GM19452 (cell line): Measurements from ENCODE around the gene LRRC47.
"Not testable (repeated sequence)": the region's sequence is repeated elsewhere in the genome, so short reads cannot be mapped to it uniquely, and the experiment has no call there.

ENCODE experiments used
- ATAC-seq: cut with Tn5 transposase; IDR thresholded peaks from one replicate; pipeline ENCODE4 v1.9.1; 2021; ENCODE audit not compliant: unreplicated experiment

LRRC47 gene

GRCh38 chr1:3816331-3817137, 20.2 kb upstream of the LRRC47 start:
- no peak for ATAC-seq

GRCh38 chr1:3814771-3815561, 18.7 kb upstream of the LRRC47 start:
- no peak for ATAC-seq

DNA sequence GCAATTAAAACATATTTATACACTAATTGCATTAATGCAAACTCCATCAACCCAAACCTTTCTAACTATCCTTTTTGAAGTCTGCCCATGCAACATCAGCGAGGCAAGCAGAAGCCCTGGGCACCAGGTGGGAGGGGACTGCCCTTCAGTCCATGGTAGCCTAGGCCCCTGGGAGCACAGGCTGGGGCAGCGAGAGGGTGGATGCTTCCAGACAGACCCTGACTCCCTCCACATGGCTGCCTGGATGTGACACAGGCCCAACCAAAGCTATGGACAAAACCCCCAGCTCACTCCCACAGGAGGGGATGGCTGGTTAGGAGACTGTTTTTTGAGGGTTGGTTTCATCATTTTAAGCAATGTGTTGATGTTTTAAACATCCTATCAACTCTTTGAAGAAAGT, 17.8 kb upstream of the LRRC47 start:
- no peak for ATAC-seq

DNA sequence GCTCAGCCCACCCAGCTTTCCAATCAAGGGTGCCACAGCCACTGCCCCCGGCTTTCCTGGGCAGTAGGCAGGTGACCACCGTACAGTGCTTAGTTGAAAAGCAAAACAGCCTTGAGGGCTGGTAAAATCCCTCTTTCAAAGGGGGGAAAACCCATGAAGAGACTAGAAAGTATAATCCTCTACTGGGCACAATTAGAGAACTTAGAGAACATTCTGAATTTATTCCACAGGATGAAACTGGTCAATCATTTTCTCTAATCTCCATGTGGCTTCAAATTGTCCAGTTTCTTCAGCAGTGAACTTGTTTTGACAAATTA, 15.3 kb upstream of the LRRC47 start:
- ATAC-seq, result no peak

- ATAC-seq, result not testable (repeated sequence)
Observed at GRCh38 chr1:3810149-3810761, 14.0 kb upstream of the LRRC47 start.

GRCh38 chr1:3809680-3810079, 13.4 kb upstream of the LRRC47 start:
- no peak for ATAC-seq

DNA sequence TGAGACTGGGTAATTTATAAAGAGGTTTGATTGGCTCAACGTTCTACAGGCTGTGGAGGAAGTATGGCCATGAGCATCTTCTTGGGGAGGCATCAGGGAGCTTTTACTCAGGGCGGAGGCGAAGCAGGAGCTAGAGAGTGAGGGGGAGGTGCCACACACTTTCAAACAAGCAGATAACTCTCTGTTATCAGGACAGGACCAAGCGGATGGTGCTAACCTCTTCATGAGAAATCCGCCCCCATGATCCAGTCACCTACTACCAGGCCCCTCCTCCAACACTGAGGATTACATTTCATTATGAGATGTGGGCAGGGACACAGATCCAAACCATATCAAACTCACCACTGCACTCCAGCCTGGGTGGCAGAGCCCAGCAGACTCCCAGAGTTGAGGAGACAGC, 11.5 kb upstream of the LRRC47 start:
- ATAC-seq, result no peak

GRCh38 chr1:3805038-3805437, 8.7 kb upstream of the LRRC47 start:
- no peak for ATAC-seq

DNA sequence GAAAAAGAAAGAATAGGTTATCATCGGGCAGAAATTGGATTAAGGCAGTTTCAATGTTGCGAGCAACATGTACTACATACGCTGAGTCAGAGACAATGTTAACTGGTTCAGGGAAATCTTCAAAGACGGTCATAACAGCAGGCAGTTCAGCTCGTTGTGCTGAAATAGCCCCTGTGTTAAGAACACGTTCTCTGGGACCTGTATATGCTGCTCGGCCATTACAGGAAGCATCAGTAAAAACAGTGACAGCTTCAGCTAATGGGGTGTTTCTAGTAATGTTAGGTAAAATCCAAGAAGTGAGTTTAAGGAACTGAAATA, 8.3 kb upstream of the LRRC47 start:
- not testable (repeated sequence) for ATAC-seq

GRCh38 chr1:3803905-3804626, 7.8 kb upstream of the LRRC47 start:
- ATAC-seq, result no peak

- not testable (repeated sequence) for ATAC-seq
Observed at GRCh38 chr1:3800795-3801194, 4.5 kb upstream of the LRRC47 start.

- no peak for ATAC-seq
Observed at GRCh38 chr1:3799976-3800685, 3.8 kb upstream of the LRRC47 start.

GRCh38 chr1:3795453-3796214, 664 bp downstream of the LRRC47 start:
- peak; percentile 26 for ATAC-seq

DNA sequence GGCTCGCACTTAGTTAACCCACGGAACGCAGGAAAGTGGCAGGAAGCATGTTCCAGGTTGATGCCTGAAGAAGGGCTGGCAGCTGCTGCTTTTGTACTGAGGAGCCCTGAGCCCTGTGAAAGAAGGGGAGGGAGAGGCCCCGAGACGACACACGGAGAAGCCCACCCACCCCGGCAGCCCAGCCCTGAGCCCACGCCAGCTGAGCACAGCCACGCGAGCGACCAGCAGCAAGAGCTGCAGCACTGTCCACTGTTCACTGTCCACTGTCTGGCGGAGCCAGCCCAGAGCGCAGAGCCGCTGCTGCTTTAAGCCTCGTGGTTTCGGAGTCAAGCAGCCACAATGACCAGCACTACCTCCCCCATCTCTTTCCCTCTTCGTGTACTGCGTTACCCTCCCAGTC, 5.3 kb downstream of the LRRC47 start:
- no peak for ATAC-seq

GRCh38 chr1:3790500-3790923, 5.8 kb downstream of the LRRC47 start:
- no peak for ATAC-seq

DNA sequence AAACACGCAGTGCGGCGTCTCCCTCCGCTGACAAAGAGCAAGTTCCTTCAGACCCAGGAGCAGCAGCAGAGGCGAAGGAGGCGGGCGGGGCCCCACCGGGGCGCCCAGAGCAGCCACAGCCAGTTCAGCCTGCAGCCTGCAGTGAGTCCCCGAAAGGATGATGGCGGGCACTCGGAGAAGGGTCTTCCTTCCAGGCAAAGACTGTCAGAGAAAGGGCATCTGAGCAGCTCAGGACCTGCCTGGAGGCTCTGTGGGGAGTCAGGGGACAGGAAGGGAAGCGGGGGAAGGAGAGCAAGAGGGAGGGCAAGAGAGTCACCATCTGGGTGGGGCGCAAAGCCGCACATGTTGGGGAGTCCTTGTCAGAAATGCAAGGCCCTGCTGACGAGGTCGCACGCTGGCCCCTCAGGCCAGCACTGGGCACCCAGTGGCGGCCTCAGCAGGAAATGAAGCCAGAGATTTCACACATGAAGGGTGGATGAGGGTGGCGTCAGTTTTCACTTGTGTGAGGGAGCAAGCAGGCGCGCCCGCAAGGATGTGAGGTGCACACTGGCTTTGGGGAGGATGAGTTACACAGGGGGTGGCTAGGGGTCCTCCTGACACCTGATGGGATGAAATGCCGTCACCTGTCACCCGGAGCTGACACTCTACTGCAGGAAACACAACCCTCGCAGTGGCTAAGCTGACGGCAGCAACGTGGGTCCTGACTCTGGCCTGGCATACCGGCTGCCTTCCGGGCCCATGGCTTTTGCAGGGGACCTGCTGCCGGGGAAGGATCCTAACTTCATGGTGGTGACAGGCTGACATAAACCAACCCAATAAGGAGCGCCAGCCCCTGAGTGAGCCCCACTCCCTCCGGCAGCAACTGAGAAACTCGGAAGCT, 6.6 kb downstream of the LRRC47 start:
- no peak for ATAC-seq

- no peak for ATAC-seq
Observed at GRCh38 chr1:3788756-3789420, 7.4 kb downstream of the LRRC47 start.

DNA sequence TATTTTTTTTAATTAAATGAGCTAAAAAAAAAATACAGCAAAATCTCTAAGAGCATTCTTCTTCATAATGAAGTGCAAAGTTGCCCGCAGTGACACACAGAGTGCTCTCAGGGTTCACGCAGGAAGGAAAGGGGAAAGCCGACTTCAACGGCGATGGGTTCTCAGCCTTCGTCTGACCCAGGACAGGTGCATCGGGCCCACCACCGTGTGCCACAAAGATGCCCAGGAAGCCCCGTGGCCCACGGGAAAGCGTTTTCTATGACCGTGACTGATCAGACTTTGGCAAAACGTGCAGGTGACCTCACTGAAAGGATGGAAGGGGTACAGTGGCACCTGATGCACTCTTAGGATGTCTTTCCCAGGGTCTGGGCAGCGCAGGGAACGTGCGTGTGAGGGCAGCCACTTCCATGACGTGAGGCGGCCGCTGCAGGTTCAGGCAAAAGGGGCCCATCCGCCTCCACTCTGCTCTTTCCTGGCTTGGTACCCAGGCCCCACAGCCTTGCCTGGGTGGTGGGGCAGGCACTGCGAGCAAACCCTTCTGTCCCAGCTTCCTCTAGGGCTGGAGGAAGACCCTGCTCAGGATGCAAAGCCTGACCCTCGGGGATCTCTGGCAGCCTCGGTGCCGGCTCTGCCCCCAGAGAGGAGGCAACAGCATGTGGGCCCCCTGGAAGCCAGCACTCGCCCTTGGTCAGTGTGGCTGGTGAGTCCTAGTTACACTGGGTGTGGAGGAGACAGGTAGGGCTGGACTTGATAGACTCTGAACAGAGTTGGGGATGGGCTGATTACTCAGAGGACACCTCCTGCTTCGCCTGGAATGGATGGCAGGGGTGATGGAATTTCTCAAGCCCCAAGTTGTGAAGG, 8.3 kb downstream of the LRRC47 start:
- ATAC-seq, result no peak
